Uterus (tissue), 2 donors: ENCODE data around the gene TBC1D5.

Experiments
- POLR2A ChIP-seq, 2 donors: fragments of 450-650 bp; IDR thresholded peaks; one replicate each; pipeline ENCODE4 v1.6.1; 2016; ENCODE audit warnings: antibody characterized with exemption in 2 of 2, mild to moderate bottlenecking in 1 of 2, moderate library complexity in 1 of 2
- TF ChIP-seq, protein P1 (sequence below), 4 experiments: fragments of 200-600 bp in 2 of 4; fragments of 450-650 bp in 2 of 4; sonication (generic) in 2 of 4; IDR thresholded peaks; one replicate each; pipeline ENCODE4 v1.5.1; 2016 to 2019; ENCODE audit warnings: antibody characterized with exemption in 4 of 4, mild to moderate bottlenecking in 2 of 4, moderate library complexity in 1 of 4

DNA sequence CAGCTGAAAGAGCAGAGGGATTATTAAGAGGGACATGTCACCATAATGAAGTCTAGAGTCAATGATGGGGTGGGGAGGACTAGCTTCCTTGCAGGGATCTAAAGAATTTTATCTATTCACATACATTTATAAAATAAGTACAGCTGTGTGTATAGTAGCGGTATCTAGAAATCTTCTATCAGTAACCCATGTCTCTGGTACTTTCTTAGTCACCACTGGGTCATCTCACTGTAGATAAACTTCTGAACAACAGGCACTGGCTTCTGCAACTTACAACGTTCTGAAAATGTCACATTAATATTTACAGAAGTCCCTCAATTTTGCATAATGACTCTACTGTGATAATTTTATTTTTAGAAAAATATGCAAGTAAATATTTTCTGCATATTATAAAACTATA lies 401.7 kb downstream of the TBC1D5 start:
- TF ChIP-seq, protein P1, sequence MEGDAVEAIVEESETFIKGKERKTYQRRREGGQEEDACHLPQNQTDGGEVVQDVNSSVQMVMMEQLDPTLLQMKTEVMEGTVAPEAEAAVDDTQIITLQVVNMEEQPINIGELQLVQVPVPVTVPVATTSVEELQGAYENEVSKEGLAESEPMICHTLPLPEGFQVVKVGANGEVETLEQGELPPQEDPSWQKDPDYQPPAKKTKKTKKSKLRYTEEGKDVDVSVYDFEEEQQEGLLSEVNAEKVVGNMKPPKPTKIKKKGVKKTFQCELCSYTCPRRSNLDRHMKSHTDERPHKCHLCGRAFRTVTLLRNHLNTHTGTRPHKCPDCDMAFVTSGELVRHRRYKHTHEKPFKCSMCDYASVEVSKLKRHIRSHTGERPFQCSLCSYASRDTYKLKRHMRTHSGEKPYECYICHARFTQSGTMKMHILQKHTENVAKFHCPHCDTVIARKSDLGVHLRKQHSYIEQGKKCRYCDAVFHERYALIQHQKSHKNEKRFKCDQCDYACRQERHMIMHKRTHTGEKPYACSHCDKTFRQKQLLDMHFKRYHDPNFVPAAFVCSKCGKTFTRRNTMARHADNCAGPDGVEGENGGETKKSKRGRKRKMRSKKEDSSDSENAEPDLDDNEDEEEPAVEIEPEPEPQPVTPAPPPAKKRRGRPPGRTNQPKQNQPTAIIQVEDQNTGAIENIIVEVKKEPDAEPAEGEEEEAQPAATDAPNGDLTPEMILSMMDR (IDR thresholded peaks at IDR 0.05): no peak
- no peak for TF ChIP-seq POLR2A (IDR thresholded peaks at IDR 0.05)
